ENCODE data around the gene CEP41.

Gene CEP41

GRCh38 chr7:130413201-130413600, 27.6 kb downstream of the CEP41 start:
- H3K4me3 ChIP-seq (ENCODE audit: low read depth, low read length) = no peak overlapping the region
- no peak for TF ChIP-seq CTCF (IDR thresholded peaks at IDR 0.05; ENCODE audit: control insufficient read depth, extremely low read depth, insufficient read depth)
- DNase-seq (ENCODE audit: low read depth) = no peak

- no peak overlapping the region for H3K4me3 ChIP-seq (ENCODE audit: low read depth, low read length)
- TF ChIP-seq CTCF (IDR thresholded peaks at IDR 0.05; ENCODE audit: control insufficient read depth, extremely low read depth, insufficient read depth) = no peak
- no peak for DNase-seq (ENCODE audit: low read depth)
Observed at GRCh38 chr7:130410868-130411541, 29.8 kb downstream of the CEP41 start.

- TF ChIP-seq CTCF (IDR thresholded peaks at IDR 0.05; ENCODE audit: control insufficient read depth, extremely low read depth, insufficient read depth) = no peak
- no peak overlapping the region for H3K4me3 ChIP-seq (ENCODE audit: low read depth, low read length)
- no peak for DNase-seq (ENCODE audit: low read depth)
Observed at GRCh38 chr7:130409712-130410072, 31.1 kb downstream of the CEP41 start.

GRCh38 chr7:130409067-130409711, 31.6 kb downstream of the CEP41 start:
- no peak overlapping the region for H3K4me3 ChIP-seq (ENCODE audit: low read depth, low read length)
- DNase-seq (ENCODE audit: low read depth) = no peak
- no peak for TF ChIP-seq CTCF (IDR thresholded peaks at IDR 0.05; ENCODE audit: control insufficient read depth, extremely low read depth, insufficient read depth)

GRCh38 chr7:130405003-130405402, 35.8 kb downstream of the CEP41 start:
- no peak for DNase-seq (ENCODE audit: low read depth)
- no peak overlapping the region for H3K4me3 ChIP-seq (ENCODE audit: low read depth, low read length)
- no peak for TF ChIP-seq CTCF (IDR thresholded peaks at IDR 0.05; ENCODE audit: control insufficient read depth, extremely low read depth, insufficient read depth)

GRCh38 chr7:130401578-130401977, 39.2 kb downstream of the CEP41 start:
- no peak for TF ChIP-seq CTCF (IDR thresholded peaks at IDR 0.05; ENCODE audit: control insufficient read depth, extremely low read depth, insufficient read depth)
- no peak for DNase-seq (ENCODE audit: low read depth)
- H3K4me3 ChIP-seq (ENCODE audit: low read depth, low read length) = no peak overlapping the region

GRCh38 chr7:130401101-130401500, 39.7 kb downstream of the CEP41 start:
- H3K4me3 ChIP-seq (ENCODE audit: low read depth, low read length) = no peak overlapping the region
- no peak for TF ChIP-seq CTCF (IDR thresholded peaks at IDR 0.05; ENCODE audit: control insufficient read depth, extremely low read depth, insufficient read depth)
- DNase-seq (ENCODE audit: low read depth) = no peak
